NOMO-1 treated with dmso at 0.1 percent for 144 hours (cell line): ENCODE data around the gene PHF10.

ENCODE experiments used
- DNase-seq: peaks from one replicate; lab custom pipeline; 2025; ENCODE audit not compliant: unreplicated experiment; lab: John Stamatoyannopoulos, UW

PHF10 gene

DNA sequence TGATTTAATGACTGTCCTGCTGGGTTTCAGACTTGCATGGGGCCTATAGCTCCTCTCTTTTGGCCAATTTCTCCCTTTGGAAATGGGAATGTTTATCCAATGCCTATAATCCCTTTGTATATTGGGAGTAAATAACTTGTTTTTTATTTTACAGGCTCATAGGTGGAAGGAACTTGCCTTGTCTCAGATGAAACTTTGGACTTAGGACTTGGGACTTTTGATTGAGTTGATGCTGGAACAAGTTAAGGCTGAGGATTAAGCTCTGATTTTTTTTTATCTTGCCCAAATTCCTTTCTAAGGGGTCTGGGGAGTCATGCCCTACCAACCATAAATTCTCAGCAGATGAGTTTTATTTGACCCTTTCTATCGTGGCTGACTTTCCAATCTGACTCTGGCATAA lies 46.0 kb downstream of the PHF10 start:
- no peak for DNase-seq

- no peak for DNase-seq
These were observed 47.2 kb downstream of the PHF10 start for GRCh38 chr6:169677096-169677495.

- DNase-seq: no peak
These were observed 49.3 kb downstream of the PHF10 start for GRCh38 chr6:169675011-169675410.

DNA sequence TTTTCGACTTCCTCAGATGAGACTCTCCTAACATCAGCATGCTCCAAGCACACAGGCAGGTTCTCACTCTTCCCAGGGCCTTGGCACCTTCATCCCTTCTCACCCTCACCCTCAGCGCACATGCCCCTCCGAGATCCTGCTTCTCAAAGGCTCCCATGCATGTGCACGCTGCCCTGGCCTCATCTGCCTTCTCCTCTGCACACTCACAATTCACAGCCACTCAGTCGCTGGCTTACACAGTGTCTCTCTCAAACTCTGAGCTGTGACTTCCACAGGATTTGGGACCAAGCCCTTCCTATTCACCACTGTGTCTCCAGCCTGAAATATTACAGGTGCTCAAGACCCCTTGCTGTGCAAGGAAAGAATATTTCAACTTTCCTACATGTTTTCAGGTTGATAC lies 52.7 kb downstream of the PHF10 start:
- no peak for DNase-seq

GRCh38 chr6:169669889-169670288 lies 54.4 kb downstream of the PHF10 start:
- DNase-seq: peak; percentile 1

DNA sequence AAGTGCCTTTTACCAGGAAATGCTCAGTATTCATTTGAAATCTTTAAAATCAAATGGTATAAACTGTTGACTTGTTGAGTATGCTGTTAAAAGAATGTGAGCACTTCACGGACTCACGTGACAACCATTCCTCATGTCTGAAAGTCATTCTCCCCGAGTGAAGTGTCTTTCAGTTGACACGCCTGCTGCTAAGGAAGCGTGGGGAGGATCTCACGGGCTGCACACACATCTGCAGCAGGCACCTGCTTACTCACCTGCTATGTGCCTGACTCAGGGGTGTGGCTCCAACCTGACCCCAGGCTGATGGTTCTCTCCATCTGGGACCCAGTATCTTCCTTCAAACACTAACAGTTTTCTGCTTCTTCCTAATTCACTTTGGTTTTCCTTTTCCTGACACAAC lies 55.2 kb downstream of the PHF10 start:
- DNase-seq: no peak

DNA sequence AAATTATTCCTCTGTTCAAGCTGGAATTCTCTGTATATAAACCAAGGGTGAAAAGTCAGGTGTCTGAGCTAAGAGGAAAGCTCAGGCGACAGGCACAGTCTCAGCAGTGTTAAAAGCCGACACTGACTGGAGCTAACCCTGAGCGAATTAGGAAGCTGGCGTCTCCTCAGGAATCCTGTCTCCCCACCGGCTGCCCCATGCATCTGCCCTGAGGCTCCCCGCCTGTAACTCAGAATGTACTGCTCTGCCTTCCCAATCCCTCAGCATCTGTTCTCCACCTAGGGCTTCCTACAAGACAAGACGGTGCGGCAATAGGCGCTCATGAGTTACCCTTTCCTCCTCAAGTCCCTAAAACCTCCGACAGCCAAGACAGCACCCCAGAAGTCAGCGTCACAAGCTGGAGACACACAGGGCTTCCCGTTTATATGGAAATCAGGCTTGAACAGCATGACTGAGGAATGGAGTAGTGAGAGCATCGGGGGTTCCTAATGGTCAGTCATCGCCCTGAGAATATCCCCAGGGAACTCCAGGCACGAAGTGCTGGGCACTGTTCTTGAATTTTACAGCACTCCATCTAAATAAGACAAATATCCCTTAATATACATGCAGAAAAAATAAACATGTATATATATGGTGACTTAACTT lies 56.0 kb downstream of the PHF10 start:
- DNase-seq: no peak

- DNase-seq: no peak
These were observed 56.6 kb downstream of the PHF10 start for GRCh38 chr6:169667716-169668115.

DNA sequence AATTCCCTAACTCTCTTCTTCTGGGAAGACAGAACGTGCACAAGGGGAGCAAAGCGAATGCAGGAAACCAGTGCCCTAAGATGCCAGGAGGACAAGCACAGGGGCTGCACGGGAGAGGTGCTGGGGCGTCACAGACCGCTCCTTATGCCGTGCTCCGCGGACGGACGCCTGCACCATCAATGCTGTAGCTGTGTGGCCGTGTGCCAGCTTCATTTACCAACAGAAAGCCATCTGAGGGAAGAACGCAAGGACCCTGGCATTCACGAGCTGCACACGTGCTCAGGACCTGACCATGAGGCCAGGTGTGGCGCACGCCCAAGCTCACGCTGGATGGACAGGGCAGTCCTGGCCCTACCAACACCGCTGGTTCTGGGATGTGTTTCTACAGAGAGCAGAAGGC lies 57.9 kb downstream of the PHF10 start:
- DNase-seq: no peak

DNA sequence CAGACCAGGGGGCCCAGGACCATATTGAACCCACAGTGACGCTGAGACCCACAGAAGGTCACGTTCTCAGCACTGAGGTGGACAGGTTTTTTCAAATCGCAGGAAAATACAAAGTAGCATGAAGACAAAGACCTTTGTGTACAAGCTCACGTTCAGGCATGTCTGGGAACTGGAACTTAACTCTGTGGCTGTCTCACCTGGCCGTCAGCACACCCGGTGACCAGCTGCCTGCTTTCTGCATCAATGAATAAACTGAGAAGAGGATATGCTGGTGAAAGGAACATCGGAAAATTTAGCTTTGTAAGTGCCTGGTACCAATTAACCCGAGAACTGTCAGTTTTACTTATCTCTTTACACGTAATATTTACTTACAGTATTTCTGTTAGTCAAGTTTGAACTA lies 59.0 kb downstream of the PHF10 start:
- DNase-seq: no peak

GRCh38 chr6:169664227-169664626 lies 60.1 kb downstream of the PHF10 start:
- DNase-seq: no peak

DNA sequence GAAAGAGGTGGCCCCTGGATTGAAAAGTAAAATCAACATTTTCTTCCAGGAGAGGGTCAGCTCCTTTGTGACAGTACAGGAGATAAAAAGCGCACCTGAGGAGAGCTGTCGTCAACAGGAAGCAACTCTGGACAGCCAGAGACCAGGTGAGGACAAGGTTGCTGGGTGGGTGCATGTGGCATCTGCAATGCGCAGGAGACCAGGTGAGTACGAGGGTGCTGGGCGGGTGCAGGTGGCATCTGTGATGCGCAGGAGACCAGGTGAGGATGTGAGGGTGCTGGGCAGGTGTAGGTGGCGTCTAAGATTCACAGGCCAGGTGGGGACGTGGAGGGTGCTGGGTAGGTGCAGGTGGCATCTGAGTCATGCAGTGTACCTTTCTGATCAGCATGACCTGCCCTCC lies 60.8 kb downstream of the PHF10 start:
- DNase-seq: no peak

DNA sequence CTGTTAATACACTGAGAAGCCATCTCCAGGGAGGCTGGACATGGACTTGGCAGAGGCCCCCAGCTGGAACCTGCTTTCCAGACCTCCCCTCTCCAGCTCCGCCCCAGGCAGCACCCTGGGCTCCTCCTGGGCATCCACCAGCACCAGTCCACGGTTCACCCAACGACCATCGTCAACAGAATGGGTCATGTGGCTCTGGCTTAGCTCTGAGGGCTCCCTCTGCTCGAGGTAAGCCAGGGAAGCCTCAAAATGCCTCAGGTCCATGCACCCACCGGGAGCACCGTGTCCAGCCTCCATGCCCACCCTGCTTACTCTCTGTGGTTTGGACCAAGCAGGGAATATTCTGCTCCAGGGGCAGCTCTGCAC lies 62.9 kb downstream of the PHF10 start:
- DNase-seq: no peak

DNA sequence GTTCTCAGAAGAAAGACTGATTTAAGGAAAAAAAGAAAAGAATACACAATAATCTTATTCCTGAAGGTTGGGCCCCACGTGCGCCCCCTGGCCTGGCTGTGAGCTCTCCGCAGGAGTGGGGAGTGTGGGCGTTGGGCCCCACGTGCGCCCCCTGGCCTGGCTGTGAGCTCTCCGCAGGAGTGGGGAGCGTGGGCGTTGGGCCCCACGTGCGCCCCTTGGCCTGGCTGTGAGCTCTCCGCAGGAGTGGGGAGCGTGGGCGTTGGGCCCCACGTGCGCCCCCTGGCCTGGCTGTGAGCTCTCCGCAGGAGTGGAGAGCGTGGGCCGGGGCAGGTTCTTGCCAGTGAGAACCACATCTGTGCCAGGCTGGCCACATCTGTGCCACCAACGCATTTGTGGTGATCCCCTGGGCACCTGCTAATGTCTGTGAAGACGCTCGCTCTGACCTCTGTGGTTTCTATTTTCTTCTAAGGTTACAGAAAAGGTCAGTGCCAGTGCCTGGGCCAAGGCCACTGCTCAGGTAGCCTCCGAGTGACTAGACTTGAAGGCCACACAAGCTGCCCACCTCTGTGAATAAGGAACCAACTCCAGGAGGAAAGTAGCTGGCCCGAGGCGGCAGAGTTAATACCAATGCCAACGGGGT lies 63.4 kb downstream of the PHF10 start:
- DNase-seq: no peak

DNA sequence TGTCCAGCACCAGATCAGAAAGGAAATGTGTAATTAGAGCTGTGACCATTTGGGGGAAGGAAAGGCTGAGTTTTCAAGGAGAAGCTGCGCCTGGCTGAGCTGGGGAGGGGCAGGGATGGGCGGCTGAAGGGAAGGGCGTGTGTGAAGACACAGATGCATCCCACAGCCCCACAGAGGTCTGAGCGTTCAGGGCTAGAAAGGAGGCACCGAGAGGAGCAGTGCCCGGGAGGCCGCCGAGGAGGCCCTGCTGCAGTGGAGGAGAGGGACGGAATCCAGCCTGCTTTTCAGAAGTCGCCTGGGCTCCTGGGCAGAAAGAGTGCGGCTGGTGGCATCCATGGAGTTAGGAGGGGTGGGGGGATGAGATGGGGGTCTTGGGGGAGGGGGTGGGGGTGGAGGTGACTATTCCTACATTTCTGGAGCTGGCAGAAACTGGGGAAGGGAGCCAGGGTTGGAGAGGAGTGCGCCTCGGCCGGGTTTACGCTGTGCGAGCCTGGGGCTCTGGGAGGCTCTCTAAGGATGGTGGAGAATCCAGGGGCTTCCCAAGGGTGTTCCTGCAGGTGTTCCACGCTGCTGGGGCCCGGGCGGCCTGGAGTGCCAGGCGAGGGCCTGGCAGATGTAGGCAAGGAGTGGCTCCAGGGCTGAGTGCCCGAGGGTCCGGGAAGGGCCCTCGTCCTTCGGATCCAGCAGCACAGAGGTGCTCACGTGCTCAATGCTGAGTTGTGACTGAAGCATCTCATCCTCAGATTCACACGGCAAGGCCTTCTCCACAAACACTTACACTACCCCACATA lies 64.3 kb downstream of the PHF10 start:
- no peak for DNase-seq

DNA sequence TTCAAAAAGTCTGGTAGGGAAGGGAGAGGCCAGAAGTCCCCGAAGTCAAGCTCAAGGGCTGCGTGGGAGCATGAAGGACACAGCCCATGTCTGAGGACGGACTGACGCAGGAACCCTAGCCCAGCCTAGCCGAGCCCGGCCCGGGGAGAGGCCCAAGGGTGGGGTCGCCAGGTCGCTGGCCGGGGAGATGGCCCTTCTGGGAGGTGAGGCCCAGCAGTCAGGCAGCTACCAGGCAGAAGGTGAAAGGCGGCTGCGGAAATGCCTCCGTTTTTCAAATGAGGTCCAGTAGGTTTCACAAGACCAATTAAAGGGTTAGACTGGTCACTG lies 67.1 kb downstream of the PHF10 start:
- no peak for DNase-seq

DNA sequence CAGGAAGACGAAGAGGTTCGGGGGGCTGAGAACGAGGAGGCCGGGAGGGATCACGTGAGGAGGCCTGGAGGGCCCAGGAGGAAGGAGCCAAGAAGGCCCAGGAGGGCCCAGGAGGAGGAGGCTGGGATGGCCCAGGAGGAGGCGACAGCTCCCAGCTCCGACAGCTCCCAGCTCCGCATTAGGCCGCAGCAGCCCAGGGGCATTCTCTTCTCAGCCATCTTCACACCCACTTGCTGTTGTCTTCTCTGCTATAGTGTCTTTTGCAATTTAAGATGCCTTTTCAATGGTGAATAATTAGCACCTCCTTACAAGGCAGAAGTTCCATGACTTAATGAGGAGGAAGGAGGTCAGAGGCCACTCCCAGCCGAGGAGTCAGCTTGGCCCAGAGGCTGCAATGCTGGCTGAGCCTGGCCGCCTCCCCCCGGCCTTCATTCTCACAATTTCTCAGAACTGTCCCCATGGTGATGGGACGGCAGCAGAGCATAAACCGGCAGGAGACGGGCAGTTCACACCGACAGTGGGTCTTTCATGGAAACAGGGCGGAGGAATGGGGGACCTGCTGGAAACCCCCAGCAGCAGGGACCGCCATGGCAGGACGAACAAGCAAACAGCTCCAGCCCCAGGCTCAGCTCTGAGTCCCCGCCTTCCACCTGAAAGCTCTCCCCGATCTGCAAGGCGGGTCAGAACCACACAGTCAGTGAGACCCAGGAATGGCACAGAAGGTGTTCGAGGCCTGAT lies 67.6 kb downstream of the PHF10 start:
- DNase-seq: no peak

- no peak for DNase-seq
These were observed 69.5 kb downstream of the PHF10 start for GRCh38 chr6:169654598-169655391.
